ENCODE data around the gene AIRE.

DNA sequence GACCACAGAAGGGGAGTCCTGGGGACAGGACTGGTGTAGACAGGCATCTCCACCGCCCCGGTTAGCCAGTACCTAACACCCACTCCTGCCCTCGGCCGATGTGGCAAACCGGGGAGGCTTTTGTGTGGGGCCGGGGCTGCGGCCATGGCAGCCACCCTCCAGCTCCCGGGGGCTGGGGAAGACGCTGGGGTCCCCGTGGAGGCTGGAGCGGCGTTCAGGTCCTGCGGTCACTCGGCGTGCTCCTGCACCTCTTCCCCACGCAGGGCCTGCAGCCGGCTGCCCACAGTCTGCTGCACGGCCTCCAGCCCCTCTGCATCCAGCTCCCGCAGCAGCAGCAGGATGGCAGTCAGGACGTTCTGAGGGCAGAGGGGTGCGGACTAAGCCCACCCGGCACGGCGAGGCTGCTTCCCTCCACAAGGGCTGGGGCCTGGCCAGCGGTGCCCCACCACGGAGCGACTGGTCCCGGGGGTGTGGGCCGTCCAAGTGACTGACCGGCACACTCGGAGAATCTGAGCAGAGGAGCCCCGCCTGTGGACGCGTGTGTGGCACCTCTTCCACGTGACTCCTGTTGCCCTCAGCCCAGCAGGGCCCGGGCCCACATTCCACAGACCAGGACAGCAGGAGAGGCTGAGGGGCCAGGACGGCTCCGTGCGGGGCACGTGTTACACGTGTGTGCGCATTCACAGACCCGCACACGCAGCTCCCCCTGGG, 44.5 kb downstream of the AIRE start:
- TF ChIP-seq, protein P1, sequence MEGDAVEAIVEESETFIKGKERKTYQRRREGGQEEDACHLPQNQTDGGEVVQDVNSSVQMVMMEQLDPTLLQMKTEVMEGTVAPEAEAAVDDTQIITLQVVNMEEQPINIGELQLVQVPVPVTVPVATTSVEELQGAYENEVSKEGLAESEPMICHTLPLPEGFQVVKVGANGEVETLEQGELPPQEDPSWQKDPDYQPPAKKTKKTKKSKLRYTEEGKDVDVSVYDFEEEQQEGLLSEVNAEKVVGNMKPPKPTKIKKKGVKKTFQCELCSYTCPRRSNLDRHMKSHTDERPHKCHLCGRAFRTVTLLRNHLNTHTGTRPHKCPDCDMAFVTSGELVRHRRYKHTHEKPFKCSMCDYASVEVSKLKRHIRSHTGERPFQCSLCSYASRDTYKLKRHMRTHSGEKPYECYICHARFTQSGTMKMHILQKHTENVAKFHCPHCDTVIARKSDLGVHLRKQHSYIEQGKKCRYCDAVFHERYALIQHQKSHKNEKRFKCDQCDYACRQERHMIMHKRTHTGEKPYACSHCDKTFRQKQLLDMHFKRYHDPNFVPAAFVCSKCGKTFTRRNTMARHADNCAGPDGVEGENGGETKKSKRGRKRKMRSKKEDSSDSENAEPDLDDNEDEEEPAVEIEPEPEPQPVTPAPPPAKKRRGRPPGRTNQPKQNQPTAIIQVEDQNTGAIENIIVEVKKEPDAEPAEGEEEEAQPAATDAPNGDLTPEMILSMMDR (IDR thresholded peaks at IDR 0.05), result no peak
- no peak for TF ChIP-seq POLR2A (IDR thresholded peaks at IDR 0.05)
